Measurements from ENCODE around the gene AKAP1. TPM values are rescaled to one million over a fixed set of nuclear protein-coding genes. Genes with fewer than 3 reads are reported as not detected.

AKAP1 gene
- total RNA-seq, 5 donors from 2014 or later (not counting 1 experiment from before 2014, with no cell fraction given) = 28.9 to 42.5 (median 35.6) TPM

GRCh38 chr17:57164814-57165213 is 79.8 kb downstream of the AKAP1 start:
- no peaks in the 10 kb centered on the region for H3K36me3 Mint-ChIP-seq
- H3K27ac Mint-ChIP-seq = no peak overlapping the region
- no peaks in the 10 kb centered on the region for H3K4me1 Mint-ChIP-seq
- no peaks in the 10 kb centered on the region for H3K4me1 ChIP-seq (ENCODE audit: control insufficient read depth in 1 of 2, extremely low read depth in 1 of 2, insufficient read depth in 2 of 2, low read length in 2 of 2)
- no peak overlapping the region for H3K27ac ChIP-seq (ENCODE audit: low read length)
- no peak overlapping the region for H3K4me3 ChIP-seq (ENCODE audit: control insufficient read depth in 1 of 2, extremely low read depth in 1 of 2, low read length in 1 of 2)
- H3K27me3 Mint-ChIP-seq = peaks cover 12 to 14% of the 10 kb centered on the region in 2 donors
- no peaks in the 10 kb centered on the region for H3K9me3 ChIP-seq
- no peaks in the 10 kb centered on the region for H3K36me3 ChIP-seq (ENCODE audit: control insufficient read depth in 2 of 2, extremely low read depth in 1 of 2, insufficient read depth in 1 of 2, low read length in 1 of 2)
- CTCF ChIA-PET = no interaction called here
- H3K27me3 ChIP-seq (replicated peaks in 1 of 2; ENCODE audit: control insufficient read depth in 2 of 2, extremely low read depth in 1 of 2, insufficient read depth in 2 of 2, low read length in 1 of 2) = peaks cover 0 to 9% of the 10 kb centered on the region in 2 experiments
- no peak overlapping the region for H3K4me3 Mint-ChIP-seq
- POLR2A ChIA-PET = no interaction called here
- DNase-seq (no peak), ATAC-seq (replicated peaks in 1 of 4) (no peak)
- 70% methylated on average over 2 of the region's 4 CpGs for WGBS (ENCODE audit: insufficient coverage)
- H3K9me3 Mint-ChIP-seq = peaks cover 0 to 9% (median 5%) of the 10 kb centered on the region in 3 donors

- WGBS (ENCODE audit: insufficient coverage) = 60% methylated on average over 1 of the region's 3 CpGs
- Histone ChIP-seq H3K27me3 (replicated peaks in 1 of 2; ENCODE audit: control insufficient read depth in 2 of 2, extremely low read depth in 1 of 2, insufficient read depth in 2 of 2, low read length in 1 of 2) (peaks cover 0 to 12% of the 10 kb centered on the region in 2 experiments), H3K4me1 (ENCODE audit: control insufficient read depth in 1 of 2, extremely low read depth in 1 of 2, insufficient read depth in 2 of 2, low read length in 2 of 2) (no peaks in the 10 kb centered on the region), H3K9me3 (no peaks in the 10 kb centered on the region), H3K4me3 (ENCODE audit: control insufficient read depth in 1 of 2, extremely low read depth in 1 of 2, low read length in 1 of 2) (no peak overlapping the region), H3K36me3 (ENCODE audit: control insufficient read depth in 2 of 2, extremely low read depth in 1 of 2, insufficient read depth in 1 of 2, low read length in 1 of 2) (no peaks in the 10 kb centered on the region), H3K27ac (ENCODE audit: low read length) (no peak overlapping the region)
- Mint-ChIP-seq H3K36me3 (no peaks in the 10 kb centered on the region), H3K27me3 (peaks cover 8 to 20% of the 10 kb centered on the region in 2 donors), H3K4me3 (no peak overlapping the region), H3K27ac (no peak overlapping the region), H3K4me1 (no peaks in the 10 kb centered on the region), H3K9me3 (peaks cover 0 to 9% (median 5%) of the 10 kb centered on the region in 3 donors)
- ChIA-PET POLR2A (no interaction called here), CTCF (no interaction called here)
- no peak for DNase-seq
- no peak for ATAC-seq (replicated peaks in 1 of 4)
These were observed 80.7 kb downstream of the AKAP1 start for GRCh38 chr17:57165754-57166153.

- DNase-seq (no peak), ATAC-seq (replicated peaks in 1 of 4) (no peak)
- Histone ChIP-seq H3K4me3 (ENCODE audit: control insufficient read depth in 1 of 2, extremely low read depth in 1 of 2, low read length in 1 of 2) (no peak overlapping the region), H3K9me3 (no peaks in the 10 kb centered on the region), H3K27me3 (replicated peaks in 1 of 2; ENCODE audit: control insufficient read depth in 2 of 2, extremely low read depth in 1 of 2, insufficient read depth in 2 of 2, low read length in 1 of 2) (peaks cover 0 to 18% of the 10 kb centered on the region in 2 experiments), H3K27ac (ENCODE audit: low read length) (no peak overlapping the region), H3K4me1 (ENCODE audit: control insufficient read depth in 1 of 2, extremely low read depth in 1 of 2, insufficient read depth in 2 of 2, low read length in 2 of 2) (no peaks in the 10 kb centered on the region), H3K36me3 (ENCODE audit: control insufficient read depth in 2 of 2, extremely low read depth in 1 of 2, insufficient read depth in 1 of 2, low read length in 1 of 2) (no peaks in the 10 kb centered on the region)
- Mint-ChIP-seq H3K9me3 (peaks cover 0 to 5% (median 4%) of the 10 kb centered on the region in 3 donors), H3K36me3 (no peaks in the 10 kb centered on the region), H3K27ac (no peak overlapping the region), H3K4me3 (no peak overlapping the region), H3K4me1 (no peaks in the 10 kb centered on the region), H3K27me3 (peaks cover 8 to 23% of the 10 kb centered on the region in 2 donors)
- 76% methylated on average over 4 of the region's 9 CpGs for WGBS (ENCODE audit: insufficient coverage)
- CTCF ChIA-PET = no interaction called here
- POLR2A ChIA-PET = no interaction called here
These were observed 81.8 kb downstream of the AKAP1 start for GRCh38 chr17:57166803-57167202.

GRCh38 chr17:57168695-57169094 is 83.6 kb downstream of the AKAP1 start:
- Histone ChIP-seq H3K4me1 (ENCODE audit: control insufficient read depth in 1 of 2, extremely low read depth in 1 of 2, insufficient read depth in 2 of 2, low read length in 2 of 2) (no peaks in the 10 kb centered on the region), H3K27ac (ENCODE audit: low read length) (no peak overlapping the region), H3K27me3 (replicated peaks in 1 of 2; ENCODE audit: control insufficient read depth in 2 of 2, extremely low read depth in 1 of 2, insufficient read depth in 2 of 2, low read length in 1 of 2) (peaks cover 0 to 22% of the 10 kb centered on the region in 2 experiments), H3K4me3 (ENCODE audit: control insufficient read depth in 1 of 2, extremely low read depth in 1 of 2, low read length in 1 of 2) (no peak overlapping the region), H3K36me3 (ENCODE audit: control insufficient read depth in 2 of 2, extremely low read depth in 1 of 2, insufficient read depth in 1 of 2, low read length in 1 of 2) (no peaks in the 10 kb centered on the region), H3K9me3 (no peaks in the 10 kb centered on the region)
- peaks cover 13 to 32% of the 10 kb centered on the region in 2 donors for H3K27me3 Mint-ChIP-seq
- no peaks in the 10 kb centered on the region for H3K36me3 Mint-ChIP-seq
- no peak overlapping the region for H3K4me3 Mint-ChIP-seq
- H3K27ac Mint-ChIP-seq = no peak overlapping the region
- WGBS (ENCODE audit: insufficient coverage) = no CpG with 5 or more reads among the region's 2 CpGs
- ChIA-PET POLR2A (no interaction called here), CTCF (no interaction called here)
- peaks cover 0 to 4% (median 0%) of the 10 kb centered on the region in 3 donors for H3K9me3 Mint-ChIP-seq
- DNase-seq = no peak
- ATAC-seq (replicated peaks in 1 of 4) = no peak
- H3K4me1 Mint-ChIP-seq = no peaks in the 10 kb centered on the region

- no peaks in the 10 kb centered on the region for H3K9me3 ChIP-seq
- H3K27me3 ChIP-seq (replicated peaks in 1 of 2; ENCODE audit: control insufficient read depth in 2 of 2, extremely low read depth in 1 of 2, insufficient read depth in 2 of 2, low read length in 1 of 2) = peaks cover 0 to 30% of the 10 kb centered on the region in 2 experiments
- H3K4me3 ChIP-seq (ENCODE audit: control insufficient read depth in 1 of 2, extremely low read depth in 1 of 2, low read length in 1 of 2) = no peak overlapping the region
- Mint-ChIP-seq H3K9me3 (peaks cover 0 to 4% (median 0%) of the 10 kb centered on the region in 3 donors), H3K4me1 (no peaks in the 10 kb centered on the region), H3K27me3 (peaks cover 18 to 49% of the 10 kb centered on the region in 2 donors), H3K27ac (no peak overlapping the region), H3K4me3 (no peak overlapping the region), H3K36me3 (no peaks in the 10 kb centered on the region)
- no peak overlapping the region for H3K27ac ChIP-seq (ENCODE audit: low read length)
- no peak for ATAC-seq (replicated peaks in 1 of 4)
- ChIA-PET POLR2A (no interaction called here), CTCF (no interaction called here)
- 64% methylated on average over 4 of the region's 4 CpGs for WGBS (ENCODE audit: insufficient coverage)
- no peak for DNase-seq
- H3K4me1 ChIP-seq (ENCODE audit: control insufficient read depth in 1 of 2, extremely low read depth in 1 of 2, insufficient read depth in 2 of 2, low read length in 2 of 2) = no peaks in the 10 kb centered on the region
- H3K36me3 ChIP-seq (ENCODE audit: control insufficient read depth in 2 of 2, extremely low read depth in 1 of 2, insufficient read depth in 1 of 2, low read length in 1 of 2) = no peaks in the 10 kb centered on the region
These were observed 85.8 kb downstream of the AKAP1 start for GRCh38 chr17:57170866-57171265.

Other genes with a start within 250 kb of the AKAP1 start
- gene TRIM25, start 171.2 kb upstream of the AKAP1 start, total RNA-seq = 10 to 100 TPM; 41.4 to 59.7 (median 56.1) TPM
- 10 to 100 TPM; 14.7 to 19.2 (median 15.7) TPM for gene COIL, start 124.2 kb upstream of the AKAP1 start, total RNA-seq
- gene SCPEP1, start 107.1 kb upstream of the AKAP1 start, total RNA-seq = 10 to 100 TPM; 18.4 to 24.2 (median 22.4) TPM
- gene MSI2, start 171.3 kb downstream of the AKAP1 start, total RNA-seq = 100 to 1,000 TPM in 4 of 5 donors, 10 to 100 TPM in 1; 98.6 to 148 (median 113) TPM